Loucy (cell line): ENCODE data around the gene RABL6.
"Not testable (repeated sequence)": the region's sequence is repeated elsewhere in the genome, so short reads cannot be mapped to it uniquely, and the experiment has no call there.

ENCODE experiments used
- H2AFZ ChIP-seq: fragments of 200-600 bp; sonication (generic); 2 replicates; pipeline ENCODE4 v1.6.0; 2016; ENCODE audit warnings: antibody characterized with exemption, mild to moderate bottlenecking, low read length, moderate library complexity
- H3F3A ChIP-seq: fragments of 200-600 bp; 2 replicates; pipeline ENCODE4 v1.6.0; 2016; ENCODE audit warnings: antibody characterized with exemption, low read depth, mild to moderate bottlenecking
- H3K27me3 ChIP-seq: fragments of 200-600 bp; sonication (generic); 2 replicates; pipeline ENCODE4 v1.6.1; 2014; ENCODE audit warnings: low read length, mild to moderate bottlenecking; ENCODE audit not compliant: insufficient read depth, poor library complexity, severe bottlenecking
- H3K36me3 ChIP-seq: fragments of 200-600 bp; sonication (generic); 2 replicates; pipeline ENCODE4 v1.6.1; 2016; ENCODE audit warnings: low read length; ENCODE audit not compliant: insufficient read depth
- H3K4me1 ChIP-seq: fragments of 200-600 bp; sonication (generic); 2 replicates; pipeline ENCODE4 v1.5.1; 2014; ENCODE audit warnings: low read length, mild to moderate bottlenecking; ENCODE audit not compliant: insufficient read depth, poor library complexity, severe bottlenecking
- H3K4me2 ChIP-seq: fragments of 200-600 bp; sonication (generic); 2 replicates; pipeline ENCODE4 v1.6.0; 2014; ENCODE audit warnings: antibody characterized with exemption, low read length, low read depth, mild to moderate bottlenecking; ENCODE audit not compliant: poor library complexity, severe bottlenecking
- H3K4me3 ChIP-seq: fragments of 200-600 bp; sonication (generic); 2 replicates; pipeline ENCODE4 v1.5.1; 2014; ENCODE audit warnings: low read length, mild to moderate bottlenecking, mixed read lengths; ENCODE audit not compliant: poor library complexity, severe bottlenecking
- H3K79me2 ChIP-seq: fragments of 200-600 bp; sonication (generic); 2 replicates; pipeline ENCODE4 v1.6.1; 2014; ENCODE audit warnings: low read length; ENCODE audit not compliant: insufficient read depth
- H3K9ac ChIP-seq: fragments of 200-600 bp; sonication (generic); 2 replicates; pipeline ENCODE4 v1.6.0; 2014; ENCODE audit warnings: mild to moderate bottlenecking, low read depth, low read length, moderate library complexity; ENCODE audit not compliant: poor library complexity, severe bottlenecking
- H3K9me2 ChIP-seq: fragments of 200-600 bp; sonication (generic); replicated peaks from 2 replicates; pipeline ENCODE4 v1.6.1; 2016; ENCODE audit warnings: low read depth, low read length, mixed read lengths
- H3K9me3 ChIP-seq: fragments of 200-600 bp; sonication (generic); 2 replicates; pipeline ENCODE4 v1.6.1; 2014; ENCODE audit warnings: mild to moderate bottlenecking, antibody characterized with exemption, low read length, low read depth; ENCODE audit not compliant: insufficient read depth
- H4K20me1 ChIP-seq: fragments of 200-600 bp; sonication (generic); 2 replicates; pipeline ENCODE4 v1.6.0; 2014; ENCODE audit warnings: antibody characterized with exemption, low read length, mild to moderate bottlenecking; ENCODE audit not compliant: insufficient read depth, poor library complexity, severe bottlenecking
- CTCF ChIP-seq: fragments of 200-600 bp; sonication (generic); conservative IDR thresholded peaks from 2 replicates; pipeline ENCODE4 v1.5.1; 2014; ENCODE audit warnings: mild to moderate bottlenecking, antibody characterized with exemption, low read length
- EZH2phosphoT487 ChIP-seq: fragments of 200-600 bp; IDR thresholded peaks from 2 replicates; pipeline ENCODE4 v1.6.1; 2018; ENCODE audit warnings: antibody characterized with exemption, mild to moderate bottlenecking, moderate library complexity, borderline replicate concordance

The RABL6 gene

GRCh38 chr9:136766410-136767120, 41.2 kb upstream of the RABL6 start:
- H2AFZ ChIP-seq, H3K4me1 ChIP-seq, H3K36me3 ChIP-seq, H3K9me3 ChIP-seq, H3K9me2 ChIP-seq, H3K4me2 ChIP-seq, H3K4me3 ChIP-seq, H3K9ac ChIP-seq, H3F3A ChIP-seq, H3K27me3 ChIP-seq, H4K20me1 ChIP-seq, H3K79me2 ChIP-seq: not testable (repeated sequence)
- TF ChIP-seq CTCF = peak; percentile 21; the same call in 1 of the 2 replicates

DNA sequence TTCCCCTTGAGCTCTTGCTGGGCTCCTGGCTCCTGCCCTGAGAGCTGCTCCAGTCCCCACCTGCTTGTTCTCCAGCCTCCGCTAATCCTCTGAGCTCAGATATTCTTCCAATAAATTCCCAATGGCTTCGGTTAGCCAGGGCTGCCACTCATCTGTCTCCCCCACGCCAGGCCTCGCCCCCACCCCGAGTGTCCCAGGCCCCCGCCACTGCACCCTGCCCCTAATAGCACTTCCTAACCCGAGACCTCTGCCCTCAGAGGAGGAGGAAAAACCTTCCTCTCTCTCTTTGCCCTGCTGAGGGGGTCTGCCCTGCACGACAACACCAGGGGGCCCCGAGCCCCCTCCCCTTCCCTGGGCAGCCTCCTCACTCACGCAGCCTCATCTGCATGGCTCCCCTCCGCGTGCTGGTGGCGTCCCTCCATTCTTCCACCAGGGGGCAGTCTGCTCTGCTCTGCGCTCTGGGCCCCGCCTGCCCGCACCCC, 38.0 kb upstream of the RABL6 start:
- H3K36me3 ChIP-seq = no peaks in the 10 kb centered on the region
- TF ChIP-seq EZH2phosphoT487 (no peak), CTCF (no peak; the same call in 1 of the 2 replicates)
- no peaks in the 10 kb centered on the region for H4K20me1 ChIP-seq
- H3K27me3 ChIP-seq = no peaks in the 10 kb centered on the region
- H3K9me2 ChIP-seq = no peaks in the 10 kb centered on the region
- no peak overlapping the region for H2AFZ ChIP-seq
- no peak overlapping the region for H3K9ac ChIP-seq
- no peaks in the 10 kb centered on the region for H3K79me2 ChIP-seq
- no peak overlapping the region for H3K4me3 ChIP-seq
- H3K9me3 ChIP-seq = no peaks in the 10 kb centered on the region; the same call in 1 of the 2 replicates
- H3K4me2 ChIP-seq = no peak overlapping the region
- H3K4me1 ChIP-seq = peaks cover 6% of the 10 kb centered on the region
- H3F3A ChIP-seq = no peaks in the 10 kb centered on the region

DNA sequence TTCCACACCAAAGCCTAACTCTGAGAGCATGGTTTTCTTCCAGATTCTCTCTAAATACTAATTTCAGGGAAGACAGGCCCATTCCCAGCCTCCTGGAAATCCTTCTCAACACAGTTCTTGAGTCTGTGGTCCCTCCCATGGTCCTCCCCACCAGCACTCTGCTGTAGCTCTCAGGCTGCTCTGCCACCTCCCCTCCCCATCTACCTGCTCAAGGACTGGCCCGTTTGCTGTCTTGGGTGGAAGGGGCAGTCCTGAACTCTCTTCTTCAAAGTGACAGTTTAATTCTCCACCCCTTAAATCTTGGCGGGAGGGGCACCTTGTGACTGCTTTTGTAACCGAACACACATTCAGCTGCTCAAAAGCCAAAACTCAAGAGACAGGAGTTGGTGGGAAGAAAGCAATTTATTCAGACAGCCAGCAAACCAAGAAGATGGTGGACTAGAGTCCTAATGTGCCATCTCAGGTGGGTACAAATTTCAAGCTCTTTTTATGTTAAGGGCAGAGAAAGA, 35.8 kb upstream of the RABL6 start:
- H3K9ac ChIP-seq = no peak overlapping the region
- no peaks in the 10 kb centered on the region for H3K36me3 ChIP-seq
- H3F3A ChIP-seq = no peaks in the 10 kb centered on the region
- H3K4me1 ChIP-seq = peaks cover 6% of the 10 kb centered on the region
- TF ChIP-seq EZH2phosphoT487 (no peak), CTCF (no peak)
- H3K27me3 ChIP-seq = no peaks in the 10 kb centered on the region
- no peaks in the 10 kb centered on the region; the same call in 1 of the 2 replicates for H3K9me3 ChIP-seq
- H3K4me2 ChIP-seq = no peak overlapping the region
- no peak overlapping the region for H3K4me3 ChIP-seq
- H4K20me1 ChIP-seq = no peaks in the 10 kb centered on the region
- no peak overlapping the region for H2AFZ ChIP-seq
- no peaks in the 10 kb centered on the region for H3K79me2 ChIP-seq
- no peaks in the 10 kb centered on the region for H3K9me2 ChIP-seq
